HG03439 (cell line): ENCODE results near the gene WAC.
"Not testable (repeated sequence)": the region's sequence is repeated elsewhere in the genome, so short reads cannot be mapped to it uniquely, and the experiment has no call there.

Source experiments
- ATAC-seq: cut with Tn5 transposase; IDR thresholded peaks from one replicate; pipeline ENCODE4 v1.9.1; 2021; ENCODE audit warnings: mild to moderate bottlenecking, moderate library complexity; ENCODE audit not compliant: unreplicated experiment

WAC gene

DNA sequence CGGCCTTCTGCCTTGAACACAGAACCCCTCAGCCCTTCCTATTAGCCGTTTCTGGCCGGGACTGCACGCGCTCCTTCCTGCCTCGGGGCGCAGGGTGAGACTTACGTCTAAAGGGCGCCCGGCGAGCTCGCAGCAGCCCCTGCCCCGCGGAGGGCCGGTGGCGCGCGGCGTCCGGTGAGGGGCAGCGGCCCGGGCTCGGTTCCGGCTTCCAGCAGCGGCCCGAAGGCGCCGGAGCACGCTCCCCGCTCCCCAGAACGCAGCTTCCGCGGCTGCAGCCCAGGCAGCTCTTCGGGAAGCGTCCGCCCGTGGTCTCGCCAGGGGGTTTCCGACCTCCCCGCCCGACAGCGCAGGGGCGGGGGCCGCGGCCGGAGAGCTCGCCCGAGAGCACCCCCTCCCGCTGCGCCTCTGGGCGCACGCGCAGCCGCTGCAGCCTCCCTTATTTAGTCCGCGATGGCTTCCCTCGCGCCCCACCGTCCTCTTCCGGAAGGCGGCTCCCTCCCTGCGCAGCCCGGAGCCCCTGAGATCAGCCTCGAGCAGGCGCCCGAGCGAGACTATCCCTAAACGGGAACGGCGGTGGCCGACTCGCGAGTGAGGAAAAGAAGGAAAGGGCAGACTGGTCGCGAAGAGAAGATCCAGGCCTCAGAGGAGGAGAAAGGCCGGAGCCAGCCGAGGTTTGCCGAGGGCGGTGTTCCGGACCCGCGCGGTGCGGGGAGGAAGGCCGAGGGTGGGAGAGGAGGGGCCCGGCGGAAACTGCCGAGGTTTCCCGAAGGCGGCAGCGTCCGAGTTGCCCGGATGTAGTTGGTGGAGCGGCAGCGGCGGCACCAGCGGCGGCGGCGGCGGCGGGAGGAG, at the start of gene WAC:
Gene WAC (plus strand): TSS at position 782 of the 849 bp plus-strand sequence. CDS start 462 bp downstream, outside the sequence.
- peak; percentile 88 for ATAC-seq

GRCh38 chr10:28489206-28489605, 43.7 kb upstream of the WAC start:
- ATAC-seq = no peak

DNA sequence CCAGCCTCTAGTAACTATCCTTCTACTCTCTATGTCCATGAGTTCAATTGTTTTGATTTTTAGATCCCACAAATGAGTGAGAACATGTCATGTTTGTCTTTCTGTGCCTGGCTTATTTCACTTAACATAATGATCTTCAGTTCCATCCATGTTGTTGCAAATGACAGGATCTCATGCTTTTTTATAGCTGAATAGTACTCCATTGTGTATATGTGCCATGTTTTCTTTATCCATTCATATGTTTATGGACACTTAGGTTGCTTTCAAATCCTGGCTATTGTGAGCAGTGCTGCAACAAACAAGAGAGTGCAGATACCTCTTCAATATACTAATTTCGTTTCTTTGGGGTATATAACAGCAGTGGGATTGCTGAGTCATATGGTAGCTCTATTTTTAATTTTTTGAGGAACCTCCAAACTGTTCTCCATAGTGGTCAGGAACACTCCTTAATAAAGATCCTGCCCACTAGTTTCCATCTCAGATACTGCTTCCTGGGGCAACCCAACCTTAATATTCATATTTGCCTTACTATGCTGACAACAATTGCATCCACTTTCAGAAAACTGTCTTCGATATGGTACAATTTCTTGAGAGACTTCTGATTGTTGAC, 42.6 kb upstream of the WAC start:
- ATAC-seq = not testable (repeated sequence)

- ATAC-seq = no peak
These were observed 40.6 kb upstream of the WAC start for GRCh38 chr10:28492116-28492920.

- ATAC-seq = no peak
These were observed 38.5 kb upstream of the WAC start for GRCh38 chr10:28494420-28494819.

DNA sequence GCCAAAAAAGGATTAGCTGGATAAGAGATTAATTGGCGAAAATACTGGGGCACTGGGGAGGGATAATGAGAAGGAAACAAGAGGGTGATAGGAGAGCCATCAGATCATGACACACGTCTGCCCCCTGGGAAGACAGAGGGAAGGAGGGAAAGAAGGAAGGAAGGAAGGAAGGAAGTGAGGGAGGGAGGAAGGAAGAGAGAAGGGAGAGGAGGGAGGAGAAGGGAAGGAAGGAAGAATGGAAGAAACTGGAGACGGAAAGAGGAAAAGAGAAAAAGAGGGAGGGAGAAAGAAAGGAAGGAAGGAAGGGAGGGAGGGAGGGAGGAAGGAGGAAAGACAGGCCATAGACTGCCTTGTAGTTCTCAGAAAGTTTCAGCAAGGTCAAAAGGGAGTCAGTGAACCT, 37.8 kb upstream of the WAC start:
- ATAC-seq = no peak

DNA sequence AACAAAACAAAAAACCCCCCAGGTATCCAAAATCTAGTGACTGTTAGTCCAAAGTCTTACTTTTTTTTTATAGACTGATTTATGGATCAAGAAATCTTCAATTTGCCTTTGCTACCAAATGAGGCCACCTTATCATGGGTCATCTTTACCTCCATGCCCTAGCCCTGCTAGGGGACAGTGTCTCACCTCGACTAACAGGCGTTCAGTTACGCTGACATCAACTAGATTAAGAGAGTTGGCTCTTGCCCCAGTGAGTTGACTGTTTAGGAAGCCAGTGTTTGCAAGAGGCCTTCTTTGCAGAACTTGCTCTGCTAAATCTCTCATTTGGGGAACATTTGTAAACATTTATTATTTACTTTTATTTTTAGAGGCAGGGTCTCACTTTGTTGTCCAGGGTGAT, 36.9 kb upstream of the WAC start:
- no peak for ATAC-seq

DNA sequence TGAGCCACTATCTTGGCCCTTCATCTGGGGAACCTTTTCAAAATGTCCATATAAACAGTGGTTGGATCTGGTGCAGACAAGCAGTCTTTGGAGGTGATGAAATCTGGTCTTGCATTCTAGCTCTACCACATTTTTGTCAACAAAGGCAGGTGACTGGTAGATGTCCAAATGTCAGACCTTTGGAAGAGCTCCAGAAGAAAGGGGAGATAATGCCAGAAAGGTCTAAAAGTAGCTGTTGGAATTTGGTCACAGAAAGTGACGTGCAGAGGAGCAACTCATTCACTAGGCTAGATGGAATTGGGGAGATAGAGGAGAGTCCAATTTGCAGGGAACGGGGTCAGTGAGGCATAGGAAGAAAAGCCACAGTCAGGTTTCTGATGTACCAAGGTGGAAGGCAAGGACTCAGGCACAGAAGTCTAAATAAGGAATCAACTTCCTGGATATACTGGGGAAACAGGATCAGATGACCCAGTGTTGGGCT, 36.4 kb upstream of the WAC start:
- ATAC-seq = no peak

- no peak for ATAC-seq
These were observed 35.4 kb upstream of the WAC start for GRCh38 chr10:28497313-28498126.

DNA sequence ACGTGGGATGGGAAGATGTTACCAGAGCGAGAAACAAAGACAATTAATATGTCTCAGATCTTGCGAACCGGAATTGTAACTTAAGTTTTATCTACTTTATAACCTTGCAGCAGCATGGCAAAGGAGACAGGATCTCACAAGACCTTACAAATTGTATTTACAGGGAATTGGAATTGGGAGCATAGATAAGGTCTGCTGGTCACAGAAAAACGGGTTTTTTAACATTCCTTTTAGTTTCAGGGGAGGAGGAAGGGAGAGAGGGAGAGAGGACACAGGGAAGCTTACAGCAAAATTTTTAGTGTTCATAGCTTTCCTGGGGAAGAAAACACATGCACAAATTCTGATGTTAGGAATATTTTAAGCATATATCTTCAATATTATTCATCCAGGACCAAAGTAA, 32.7 kb upstream of the WAC start:
- not testable (repeated sequence) for ATAC-seq

DNA sequence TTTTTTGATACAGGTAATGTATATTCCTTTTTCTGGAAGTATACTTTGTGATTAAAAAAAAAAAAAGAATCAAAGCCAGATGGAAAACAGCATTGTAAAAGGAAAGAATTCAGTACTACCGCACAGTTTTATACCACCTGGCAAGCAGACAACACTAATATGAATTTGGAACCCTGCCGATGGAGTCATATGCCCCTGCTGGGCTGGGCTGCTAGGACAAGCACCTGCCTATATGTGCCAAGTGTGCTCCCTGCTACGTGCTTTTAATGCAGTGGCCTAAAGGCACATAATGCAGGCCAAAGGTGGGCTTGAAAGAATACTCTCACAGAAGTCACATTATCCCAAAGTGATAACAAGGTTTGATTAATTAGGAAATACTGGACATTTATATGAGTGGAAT, 29.8 kb upstream of the WAC start:
- ATAC-seq = no peak

GRCh38 chr10:28505359-28505959, 27.5 kb upstream of the WAC start:
- no peak for ATAC-seq

DNA sequence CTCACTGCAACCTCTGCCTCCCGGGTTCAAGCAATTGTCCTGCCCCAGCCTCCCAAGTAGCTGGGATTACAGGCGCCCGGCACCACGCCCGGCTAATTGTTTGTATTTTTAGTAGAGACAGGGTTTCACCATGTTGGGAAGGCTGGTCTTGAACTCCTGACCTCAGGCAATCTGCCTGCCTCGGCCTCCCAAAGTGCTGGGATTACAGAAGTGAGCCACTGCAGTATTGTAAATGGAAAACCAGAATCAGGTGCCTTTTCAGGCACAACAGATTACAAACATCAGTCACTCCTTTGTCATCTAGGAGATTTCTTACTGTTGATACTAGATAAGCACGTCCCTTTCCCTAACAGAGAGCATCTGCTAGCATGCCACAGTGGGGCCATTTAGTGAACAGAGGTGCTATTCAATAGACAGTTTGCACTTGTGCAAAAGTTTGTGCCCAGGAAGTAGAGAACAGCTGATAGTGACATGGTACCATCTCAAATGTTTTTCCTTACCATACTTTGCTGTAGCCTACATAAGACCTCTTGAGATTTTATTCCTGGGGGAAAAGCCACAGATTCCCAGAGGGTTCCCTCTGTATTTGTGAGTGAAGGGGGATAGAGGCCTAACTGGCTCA, 24.5 kb upstream of the WAC start:
- ATAC-seq = no peak

- no peak for ATAC-seq
These were observed 23.6 kb upstream of the WAC start for GRCh38 chr10:28509286-28509685.

DNA sequence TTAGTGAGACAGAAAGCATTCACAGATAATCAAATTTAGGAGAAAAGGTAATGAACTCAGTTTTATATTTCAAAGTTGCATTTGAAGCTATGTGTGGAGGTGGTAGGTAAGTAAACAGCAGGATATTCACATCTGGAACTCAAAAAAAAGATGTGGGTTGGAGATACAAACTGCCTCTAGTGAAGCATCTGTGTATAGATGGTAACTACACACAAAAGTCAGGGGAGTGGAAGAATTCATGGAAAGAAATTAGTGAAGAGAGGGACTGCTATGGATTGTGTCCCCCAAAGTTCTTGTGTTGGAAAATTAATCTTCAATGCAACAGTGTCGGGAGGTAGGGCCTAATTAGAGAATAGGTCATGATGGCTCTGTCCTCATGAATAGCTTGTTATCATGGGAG, 18.3 kb upstream of the WAC start:
- no peak for ATAC-seq

DNA sequence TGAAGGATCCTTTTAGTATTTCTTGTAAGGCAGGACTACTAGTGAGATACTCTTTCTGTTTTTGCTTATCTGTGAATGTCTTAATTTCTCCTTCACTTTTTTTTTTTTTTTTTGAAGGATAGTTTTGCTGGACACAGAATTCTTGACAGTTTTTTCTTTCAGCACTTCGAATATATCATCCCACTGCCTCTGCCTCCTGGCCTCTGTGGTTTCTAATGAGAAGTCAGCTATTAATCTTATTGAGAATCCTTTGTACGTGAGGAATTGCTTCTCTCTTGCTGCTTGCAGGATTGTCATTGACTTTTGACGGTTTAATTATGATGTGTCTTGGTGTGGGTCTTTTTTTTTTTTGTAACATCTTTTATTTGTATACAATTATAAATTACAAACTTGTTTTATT, 12.6 kb upstream of the WAC start:
- no peak for ATAC-seq

DNA sequence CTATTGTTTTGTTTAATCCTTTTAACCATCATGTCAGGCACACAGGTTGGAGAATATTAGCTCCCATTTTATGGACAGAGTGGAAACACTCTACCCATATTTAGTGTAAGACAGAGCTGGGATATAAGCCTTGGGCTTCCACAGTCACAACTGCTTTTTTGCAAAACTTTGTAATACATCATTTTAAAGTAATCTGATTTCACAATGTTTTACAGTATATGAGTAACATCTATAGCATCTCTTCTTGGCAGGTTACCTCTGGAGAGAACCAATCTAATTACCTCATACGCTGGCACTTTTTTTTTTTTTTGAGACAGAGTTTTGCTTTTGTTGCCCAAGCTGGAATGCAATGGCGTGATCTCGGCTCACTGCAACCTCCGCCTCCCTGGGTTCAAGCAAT, 12.1 kb upstream of the WAC start:
- ATAC-seq = not testable (repeated sequence)

DNA sequence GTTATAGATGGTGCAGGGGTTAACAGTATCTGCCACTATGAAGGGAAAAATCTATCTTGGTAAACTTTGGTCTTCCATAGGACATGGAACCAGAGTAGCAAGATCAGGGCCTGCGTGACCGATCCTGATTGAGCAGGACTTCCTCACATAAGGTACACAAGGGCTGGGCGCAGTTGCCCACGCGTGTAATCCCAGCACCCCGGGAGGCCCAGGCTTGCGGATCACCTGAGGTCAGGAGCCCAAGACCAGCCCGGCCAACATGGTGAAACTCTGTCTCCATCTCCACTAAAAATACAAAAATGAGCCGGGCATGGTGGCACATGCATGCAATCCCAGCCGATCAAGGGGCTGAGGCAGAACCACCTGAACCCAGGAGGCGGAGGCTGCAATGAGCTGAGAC, 11.0 kb upstream of the WAC start:
- ATAC-seq = not testable (repeated sequence)

DNA sequence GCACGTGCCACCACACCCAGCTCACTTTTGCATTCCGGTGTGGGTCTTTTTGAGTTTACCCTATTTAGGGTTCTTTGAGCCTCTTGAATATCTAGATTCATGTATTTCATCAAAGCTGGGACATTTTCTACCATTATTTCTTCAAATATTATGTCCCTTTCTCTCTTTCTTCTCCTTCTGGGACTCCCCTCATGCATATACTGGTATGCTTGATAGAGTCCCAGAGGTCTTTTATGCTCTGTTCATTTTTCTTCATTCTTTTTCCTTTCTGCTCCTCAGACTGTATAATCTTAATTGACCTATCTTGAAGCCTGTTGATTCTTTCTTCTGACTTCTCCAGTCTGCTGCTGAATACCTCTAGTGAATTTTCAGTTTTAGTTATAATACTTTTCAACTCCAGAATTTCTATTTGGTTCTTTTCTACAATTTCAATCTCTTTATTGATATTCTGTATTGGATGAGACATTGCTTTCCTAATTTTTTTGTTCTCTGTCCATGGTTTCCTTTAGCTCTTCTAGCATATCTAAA, 9.1 kb upstream of the WAC start:
- no peak for ATAC-seq

- no peak for ATAC-seq
These were observed 2.2 kb upstream of the WAC start for GRCh38 chr10:28530751-28531150.
